ENCODE measurements around the gene CCDC158. TPM values are rescaled to one million over a fixed set of nuclear protein-coding genes. Genes with fewer than 3 reads are reported as not detected.

Gene CCDC158
- under 0.01 TPM in 1 of 2 replicates, not detected in the other for total RNA-seq

GRCh38 chr4:76420762-76421581 lies at the start of gene CCDC158:
Gene CCDC158 (minus strand): TSS chr4:76421141. CDS start chr4:76403207, 17,934 bp downstream.

GRCh38 chr4:76434901-76435527 lies 14.1 kb upstream of the CCDC158 start, which contains the start of gene SHROOM3:
Gene SHROOM3 (plus strand): TSS chr4:76435229. CDS start chr4:76436053, 824 bp downstream.

GRCh38 chr4:76305971-76306881 lies 114.7 kb downstream of the CCDC158 start, which contains the start of gene STBD1:
Gene STBD1 (plus strand): TSS chr4:76306733. CDS start chr4:76306770, 37 bp downstream.

Other genes with a start within 250 kb of the CCDC158 start
- 70.0 and 76.0 TPM in 2 replicates for gene SCARB2, start 207.3 kb downstream of the CCDC158 start, total RNA-seq
- gene FAM47E, start 169.4 kb downstream of the CCDC158 start, total RNA-seq = 0.15 and 0.17 TPM in 2 replicates
- 3.7 TPM in 2 replicates for gene STBD1, start 114.4 kb downstream of the CCDC158 start, total RNA-seq
- 12.0 and 12.6 TPM in 2 replicates for gene SHROOM3, start 14.1 kb upstream of the CCDC158 start, total RNA-seq

Data from bronchus fibroblast of lung (primary cell).